Mesodermal cell (in vitro differentiated cells): ENCODE results near the gene MAPK10.
"Not testable (repeated sequence)": the region's sequence is repeated elsewhere in the genome, so short reads cannot be mapped to it uniquely, and the experiment has no call there.

Source experiments
- H3K27ac ChIP-seq: 2 replicates; pipeline ENCODE4 v1.7.0; 2013; ENCODE audit warnings: mild to moderate bottlenecking, low read depth, low read length, moderate library complexity; ENCODE audit not compliant: severe bottlenecking
- H3K36me3 ChIP-seq: 2 replicates; pipeline ENCODE4 v1.7.1; 2013; ENCODE audit warnings: mild to moderate bottlenecking, low read length, moderate library complexity; ENCODE audit not compliant: control insufficient read depth, insufficient read depth
- H3K4me1 ChIP-seq: one replicate; pipeline ENCODE4 v1.7.1; 2013; ENCODE audit warnings: mild to moderate bottlenecking, low read length; ENCODE audit not compliant: insufficient read depth, control insufficient read depth, poor library complexity, severe bottlenecking
- H3K4me3 ChIP-seq: 2 replicates; pipeline ENCODE4 v1.7.0; 2013; ENCODE audit warnings: low read length, control low read depth, mild to moderate bottlenecking; ENCODE audit not compliant: insufficient read depth, poor library complexity, severe bottlenecking; ENCODE audit errors: extremely low read depth
- H3K9me3 ChIP-seq: 2 replicates; pipeline ENCODE4 v1.7.1; 2013; ENCODE audit warnings: mild to moderate bottlenecking, low read length, moderate library complexity; ENCODE audit not compliant: control insufficient read depth
- WGBS, 2 experiments: methylation state at CpG; one replicate each; pipeline ENCODE4 v1.1.5; 2013; ENCODE audit warnings: missing lambda C conversion rate in 2 of 2; ENCODE audit not compliant: insufficient coverage in 2 of 2; 5-methylcytosine and 5-hydroxymethylcytosine counted together

Gene MAPK10

GRCh38 chr4:86218746-86219473 is 140.9 kb downstream of the MAPK10 start:
- Histone ChIP-seq H3K4me3 (no peak overlapping the region), H3K27ac (no peak overlapping the region), H3K36me3 (no peaks in the 10 kb centered on the region), H3K4me1 (no peaks in the 10 kb centered on the region), H3K9me3 (peaks cover 7% of the 10 kb centered on the region)
- 57% methylated on average over 2 of the region's 5 CpGs; no CpG with 5 or more reads in 1 of the 2 experiments for WGBS, 2 experiments

GRCh38 chr4:86203176-86203575 is 156.7 kb downstream of the MAPK10 start:
- H3K27ac ChIP-seq: no peak overlapping the region
- 67 to 75% methylated on average over 1 of the region's 2 CpGs for WGBS, 2 experiments

GRCh38 chr4:86185659-86186058 is 174.2 kb downstream of the MAPK10 start:
- H3K27ac ChIP-seq: no peak overlapping the region
- H3K4me3 ChIP-seq: no peak overlapping the region
- WGBS, 2 experiments: 88 to 100% methylated on average over 1 of the region's 1 CpG
- H3K4me1 ChIP-seq: peaks cover 4% of the 10 kb centered on the region
- peaks cover 7% of the 10 kb centered on the region for H3K9me3 ChIP-seq
- H3K36me3 ChIP-seq: no peaks in the 10 kb centered on the region

More at GRCh38 chr4:86203176-86203575, 156.7 kb downstream of the MAPK10 start:
- Histone ChIP-seq H3K4me3 (no peak overlapping the region), H3K36me3 (no peaks in the 10 kb centered on the region), H3K4me1 (no peaks in the 10 kb centered on the region), H3K9me3 (no peaks in the 10 kb centered on the region)

GRCh38 chr4:86184901-86185285 is 175.0 kb downstream of the MAPK10 start:
- Histone ChIP-seq H3K9me3 (peaks cover 7% of the 10 kb centered on the region), H3K36me3 (no peaks in the 10 kb centered on the region), H3K4me1 (peaks cover 4% of the 10 kb centered on the region), H3K27ac (no peak overlapping the region), H3K4me3 (no peak overlapping the region)
- WGBS, 2 experiments: 95 to 97% methylated on average over 3 of the region's 5 CpGs

- Histone ChIP-seq H3K9me3 (peaks cover 5% of the 10 kb centered on the region), H3K27ac (no peak overlapping the region), H3K4me3 (no peak overlapping the region), H3K36me3 (no peaks in the 10 kb centered on the region), H3K4me1 (peaks cover 4% of the 10 kb centered on the region)
- WGBS, 2 experiments: 82 to 100% methylated on average over 1 to 2 of the region's 4 CpGs
These were observed 175.5 kb downstream of the MAPK10 start for GRCh38 chr4:86184216-86184900.

- no peak overlapping the region for H3K4me3 ChIP-seq
- WGBS, 2 experiments: no CpG with 5 or more reads among the region's 1 CpG
These were observed 178.3 kb downstream of the MAPK10 start for GRCh38 chr4:86181585-86181984.

DNA sequence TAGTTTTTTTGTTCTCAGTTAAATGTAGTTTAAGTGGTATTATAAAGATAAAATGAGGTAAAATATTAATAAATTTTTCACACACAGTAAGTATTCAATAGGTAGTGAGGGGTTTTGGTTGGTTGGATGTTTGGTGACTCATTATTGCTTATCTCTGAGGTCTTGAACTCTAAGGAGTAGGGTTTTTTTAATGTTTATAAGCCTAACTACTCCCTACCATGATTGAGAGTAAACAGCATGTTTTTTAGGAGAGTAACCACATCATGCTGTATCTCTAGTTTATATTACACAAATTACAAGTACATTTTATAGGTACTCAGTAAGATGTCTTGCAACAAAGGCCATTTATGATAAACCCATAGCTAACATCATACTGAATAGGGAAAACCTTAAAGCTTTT is 181.6 kb downstream of the MAPK10 start:
- Histone ChIP-seq H3K36me3 (no peaks in the 10 kb centered on the region), H3K9me3 (no peaks in the 10 kb centered on the region), H3K4me3 (no peak overlapping the region), H3K4me1 (no peaks in the 10 kb centered on the region), H3K27ac (no peak overlapping the region)

More at GRCh38 chr4:86181585-86181984, 178.3 kb downstream of the MAPK10 start:
- Histone ChIP-seq H3K27ac (no peak overlapping the region), H3K4me1 (peaks cover 4% of the 10 kb centered on the region), H3K36me3 (no peaks in the 10 kb centered on the region), H3K9me3 (no peaks in the 10 kb centered on the region)

DNA sequence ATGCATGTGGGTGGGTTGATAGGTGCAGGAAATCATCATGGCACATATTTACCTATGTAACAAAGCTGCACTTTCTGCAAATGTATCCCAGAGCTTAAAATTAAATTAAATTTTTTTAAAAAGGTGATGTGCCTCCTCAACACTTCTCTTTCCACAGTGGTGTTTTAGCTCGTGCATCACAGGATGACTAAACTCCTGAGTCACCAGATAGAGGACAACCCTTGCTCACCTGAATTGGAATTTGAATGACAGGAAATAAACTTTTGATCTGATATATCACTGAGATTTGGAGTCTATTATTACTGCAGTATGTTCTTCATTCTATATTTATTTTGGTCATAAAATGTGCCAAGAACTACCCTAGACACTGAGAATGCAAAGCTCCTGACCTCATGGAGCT is 185.3 kb downstream of the MAPK10 start:
- Histone ChIP-seq H3K4me3 (no peak overlapping the region), H3K27ac (no peak overlapping the region), H3K4me1 (no peaks in the 10 kb centered on the region), H3K36me3 (no peaks in the 10 kb centered on the region), H3K9me3 (no peaks in the 10 kb centered on the region)
- WGBS, 2 experiments: no CpG with 5 or more reads among the region's 1 CpG

DNA sequence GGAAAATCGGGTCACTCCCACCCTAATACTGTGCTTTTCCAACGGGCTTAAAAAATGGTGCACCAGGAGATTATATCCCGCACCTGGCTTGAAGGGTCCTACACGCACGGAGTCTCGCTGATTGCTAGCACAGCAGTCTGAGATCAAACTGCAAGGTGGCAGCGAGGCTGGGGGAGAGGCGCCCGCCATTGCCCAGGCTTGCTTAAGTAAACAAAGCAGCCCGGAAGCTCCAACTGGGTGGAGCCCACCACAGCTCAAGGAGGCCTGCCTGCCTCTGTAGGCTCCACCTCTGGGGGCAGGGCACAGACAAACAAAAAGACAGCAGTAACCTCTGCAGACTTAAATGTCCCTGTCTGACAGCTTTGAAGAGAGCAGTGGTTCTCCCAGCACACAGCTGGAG is 191.5 kb downstream of the MAPK10 start:
- not testable (repeated sequence) for H3K27ac ChIP-seq, H3K36me3 ChIP-seq, H3K4me1 ChIP-seq, H3K9me3 ChIP-seq, H3K4me3 ChIP-seq
- 95% methylated on average over 7 of the region's 10 CpGs; no CpG with 5 or more reads in 1 of the 2 experiments for WGBS, 2 experiments

DNA sequence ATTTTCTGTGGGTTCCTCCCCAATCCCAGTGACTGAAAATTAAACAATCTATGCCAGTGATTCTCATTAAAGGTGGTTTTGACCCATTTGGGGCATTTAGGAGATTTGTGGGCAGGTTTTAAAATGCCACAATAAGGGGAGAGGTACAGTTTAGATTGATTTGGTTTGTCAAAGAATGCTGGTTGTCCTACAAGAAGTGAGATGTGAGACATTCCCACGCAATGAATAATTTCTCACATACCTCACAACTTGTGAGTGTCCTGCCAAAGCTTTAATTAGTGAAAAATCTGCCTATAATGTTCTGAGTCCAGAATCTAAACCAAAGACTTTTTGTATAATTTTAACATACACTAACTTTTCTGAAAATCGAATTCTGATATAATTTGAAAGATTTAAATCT is 199.4 kb downstream of the MAPK10 start:
- H3K36me3 ChIP-seq: no peaks in the 10 kb centered on the region
- no peak overlapping the region for H3K4me3 ChIP-seq
- no peaks in the 10 kb centered on the region for H3K4me1 ChIP-seq
- H3K27ac ChIP-seq: no peak overlapping the region
- no CpG with 5 or more reads among the region's 2 CpGs for WGBS, 2 experiments
- H3K9me3 ChIP-seq: no peaks in the 10 kb centered on the region

DNA sequence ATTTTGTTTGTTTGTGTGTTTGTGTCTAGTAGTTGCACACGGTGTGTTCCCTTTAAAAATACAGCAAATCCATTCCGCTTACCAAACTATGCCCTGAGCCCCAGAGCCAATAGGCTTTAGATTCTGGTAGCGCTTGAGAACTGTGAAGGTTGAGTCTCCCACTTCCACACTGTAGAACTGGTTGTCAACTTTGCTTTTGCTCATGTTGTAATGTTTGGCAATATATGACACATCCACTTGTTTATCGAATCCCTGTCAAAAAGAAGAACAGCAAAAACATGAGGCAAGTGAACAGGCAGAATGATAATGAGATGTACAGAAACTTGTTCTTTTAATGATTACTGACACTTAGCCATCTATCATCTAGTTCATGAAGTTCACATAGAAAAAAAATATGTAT is 200.6 kb downstream of the MAPK10 start:
- no CpG with 5 or more reads among the region's 4 CpGs for WGBS, 2 experiments

More for the DNA sequence above, 200.6 kb downstream of the MAPK10 start:
- Histone ChIP-seq H3K4me1 (no peaks in the 10 kb centered on the region), H3K9me3 (no peaks in the 10 kb centered on the region), H3K36me3 (no peaks in the 10 kb centered on the region), H3K27ac (no peak overlapping the region), H3K4me3 (no peak overlapping the region)
